Nephron (organoid): ENCODE measurements around the gene VAPA.

Experiments
- H3K27ac Mint-ChIP-seq, 3 experiments: 2 replicates each; pipeline ENCODE4 v1.8.0; 2020; ENCODE audit warnings: mixed read lengths in 3 of 3, mild to moderate bottlenecking in 2 of 3, moderate library complexity in 1 of 3
- H3K27me3 Mint-ChIP-seq: 2 replicates; pipeline ENCODE4 v1.8.0; 2021; ENCODE audit warnings: low read depth, mild to moderate bottlenecking, moderate library complexity, mixed read lengths
- H3K36me3 Mint-ChIP-seq: 2 replicates; pipeline ENCODE4 v1.8.0; 2020; ENCODE audit warnings: low read depth, mixed read lengths
- H3K4me1 Mint-ChIP-seq: 2 replicates; pipeline ENCODE4 v1.8.0; 2020; ENCODE audit warnings: mixed read lengths
- H3K4me3 Mint-ChIP-seq, 3 experiments: 2 replicates each; pipeline ENCODE4 v1.8.0; 2020; ENCODE audit warnings: mild to moderate bottlenecking in 3 of 3, mixed read lengths in 3 of 3, moderate library complexity in 2 of 3
- H3K9me3 Mint-ChIP-seq: 2 replicates; pipeline ENCODE4 v1.8.0; 2020; ENCODE audit warnings: mixed read lengths
- CTCF ChIP-seq, 3 experiments: fragments of 200-600 bp; sonication (generic); IDR thresholded peaks; one replicate each; pipeline ENCODE4 v1.5.0; 2021; ENCODE audit warnings: antibody characterized with exemption in 3 of 3; ENCODE audit not compliant: unreplicated experiment in 3 of 3

VAPA gene

DNA sequence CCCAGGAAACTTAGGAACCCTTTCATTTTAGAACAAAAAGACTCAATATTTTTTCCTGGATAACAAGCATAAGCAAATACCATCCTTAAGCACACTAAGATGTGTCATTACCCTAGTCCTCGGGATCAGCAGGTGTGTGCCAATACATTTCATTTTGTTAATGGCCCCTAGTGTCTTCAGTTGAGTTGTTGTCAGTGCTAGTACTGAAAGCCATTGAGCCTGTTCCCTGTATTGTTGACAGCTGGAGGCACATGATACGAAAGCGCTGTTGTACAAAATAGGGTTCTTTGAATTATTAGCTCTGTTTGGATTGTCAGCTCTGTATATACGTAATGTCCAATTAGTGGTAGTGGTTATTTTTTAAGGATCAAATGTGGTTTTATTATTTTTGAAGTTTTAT is 29.5 kb downstream of the VAPA start:
- Mint-ChIP-seq H3K4me1 (no peaks in the 10 kb centered on the region), H3K27me3 (no peaks in the 10 kb centered on the region), H3K36me3 (peaks cover 65% of the 10 kb centered on the region), H3K9me3 (no peaks in the 10 kb centered on the region), H3K4me3 (no peak overlapping the region), H3K27ac (no peak overlapping the region)
- TF ChIP-seq CTCF (IDR thresholded peaks at IDR 0.05; ENCODE audit: unreplicated experiment in 3 of 3) = no peak

DNA sequence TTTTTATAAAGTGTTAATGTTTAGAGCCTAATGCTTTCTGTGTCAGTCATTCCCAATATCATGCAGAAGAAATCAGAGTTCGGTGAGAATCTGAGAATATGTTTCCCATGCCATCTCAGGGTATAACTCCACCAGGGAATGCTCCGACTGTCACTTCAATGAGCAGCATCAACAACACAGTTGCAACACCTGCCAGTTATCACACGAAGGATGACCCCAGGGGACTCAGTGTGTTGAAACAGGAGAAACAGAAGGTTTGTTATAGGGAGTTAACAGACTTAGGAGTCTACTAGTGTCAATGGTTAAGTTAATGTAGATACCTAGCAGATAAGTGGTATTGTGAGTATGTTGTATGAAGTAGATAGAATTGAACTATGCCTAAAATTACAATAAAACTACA is 31.0 kb downstream of the VAPA start:
- no peaks in the 10 kb centered on the region for H3K9me3 Mint-ChIP-seq
- no peak for TF ChIP-seq CTCF (IDR thresholded peaks at IDR 0.05; ENCODE audit: unreplicated experiment in 3 of 3)
- no peaks in the 10 kb centered on the region for H3K4me1 Mint-ChIP-seq
- H3K27me3 Mint-ChIP-seq = no peaks in the 10 kb centered on the region
- H3K4me3 Mint-ChIP-seq = no peak overlapping the region
- peaks cover 64% of the 10 kb centered on the region for H3K36me3 Mint-ChIP-seq
- no peak overlapping the region for H3K27ac Mint-ChIP-seq

- no peaks in the 10 kb centered on the region for H3K27me3 Mint-ChIP-seq
- no peak for TF ChIP-seq CTCF (IDR thresholded peaks at IDR 0.05; ENCODE audit: unreplicated experiment in 3 of 3)
- peaks cover 3% of the 10 kb centered on the region for H3K4me1 Mint-ChIP-seq
- H3K4me3 Mint-ChIP-seq = no peak overlapping the region
- peaks cover 66% of the 10 kb centered on the region for H3K36me3 Mint-ChIP-seq
- no peak overlapping the region for H3K27ac Mint-ChIP-seq
- no peaks in the 10 kb centered on the region for H3K9me3 Mint-ChIP-seq
Observed at GRCh38 chr18:9946831-9947230, 33.0 kb downstream of the VAPA start.

- Mint-ChIP-seq H3K4me1 (peaks cover 3% of the 10 kb centered on the region), H3K36me3 (peaks cover 70% of the 10 kb centered on the region), H3K27ac (no peak overlapping the region), H3K27me3 (no peaks in the 10 kb centered on the region), H3K4me3 (no peak overlapping the region), H3K9me3 (no peaks in the 10 kb centered on the region)
- TF ChIP-seq CTCF (IDR thresholded peaks at IDR 0.05; ENCODE audit: unreplicated experiment in 3 of 3) = no peak
Observed at GRCh38 chr18:9947248-9947647, 33.4 kb downstream of the VAPA start.

GRCh38 chr18:9949315-9949714 is 35.5 kb downstream of the VAPA start:
- Mint-ChIP-seq H3K4me1 (peaks cover 3% of the 10 kb centered on the region), H3K36me3 (peaks cover 77% of the 10 kb centered on the region), H3K9me3 (no peaks in the 10 kb centered on the region), H3K27ac (no peak overlapping the region), H3K27me3 (no peaks in the 10 kb centered on the region), H3K4me3 (no peak overlapping the region)
- no peak for TF ChIP-seq CTCF (IDR thresholded peaks at IDR 0.05; ENCODE audit: unreplicated experiment in 3 of 3)

DNA sequence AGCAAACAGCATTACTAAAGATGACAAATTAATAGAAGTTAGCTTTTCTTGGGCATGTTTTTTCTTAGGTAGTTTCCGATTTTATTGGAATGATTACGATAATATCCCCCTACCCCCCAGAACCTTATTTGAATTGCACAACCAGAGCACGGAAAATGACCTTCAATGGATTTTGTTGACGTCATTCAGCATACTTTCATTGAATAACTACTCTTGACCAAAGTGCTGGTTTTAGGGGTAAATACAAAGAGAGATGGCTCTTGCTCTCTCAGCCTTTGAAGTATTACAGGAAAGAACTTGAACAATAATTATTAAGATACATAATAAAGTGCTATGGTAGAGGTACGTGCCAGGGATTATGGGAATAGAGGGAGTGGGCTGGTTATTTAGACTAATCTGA is 36.0 kb downstream of the VAPA start:
- Mint-ChIP-seq H3K27me3 (no peaks in the 10 kb centered on the region), H3K4me1 (peaks cover 3% of the 10 kb centered on the region), H3K4me3 (no peak overlapping the region), H3K9me3 (no peaks in the 10 kb centered on the region), H3K36me3 (peaks cover 78% of the 10 kb centered on the region), H3K27ac (no peak overlapping the region)
- no peak for TF ChIP-seq CTCF (IDR thresholded peaks at IDR 0.05; ENCODE audit: unreplicated experiment in 3 of 3)
